Thyroid gland (tissue), 4 donors: ENCODE data around the gene TBC1D22A.

ENCODE experiments used
- POLR2A ChIP-seq, 2 donors: fragments of 450-650 bp; IDR thresholded peaks; one replicate each; pipeline ENCODE4 v1.6.1; 2017; ENCODE audit warnings: antibody characterized with exemption in 2 of 2, mild to moderate bottlenecking in 2 of 2, moderate library complexity in 1 of 2
- TF ChIP-seq, protein P1 (sequence below), 6 experiments: fragments of 200-600 bp in 3 of 6; fragments of 450-650 bp in 3 of 6; sonication (generic) in 3 of 6; IDR thresholded peaks; one replicate each; pipeline ENCODE4 v1.5.1; 2016 to 2019; ENCODE audit warnings: antibody characterized with exemption in 6 of 6, mild to moderate bottlenecking in 2 of 6, inconsistent platforms in 1 of 6, moderate library complexity in 1 of 6

GRCh38 chr22:46982635-46983034 lies 220.2 kb downstream of the TBC1D22A start:
- TF ChIP-seq, protein P1, sequence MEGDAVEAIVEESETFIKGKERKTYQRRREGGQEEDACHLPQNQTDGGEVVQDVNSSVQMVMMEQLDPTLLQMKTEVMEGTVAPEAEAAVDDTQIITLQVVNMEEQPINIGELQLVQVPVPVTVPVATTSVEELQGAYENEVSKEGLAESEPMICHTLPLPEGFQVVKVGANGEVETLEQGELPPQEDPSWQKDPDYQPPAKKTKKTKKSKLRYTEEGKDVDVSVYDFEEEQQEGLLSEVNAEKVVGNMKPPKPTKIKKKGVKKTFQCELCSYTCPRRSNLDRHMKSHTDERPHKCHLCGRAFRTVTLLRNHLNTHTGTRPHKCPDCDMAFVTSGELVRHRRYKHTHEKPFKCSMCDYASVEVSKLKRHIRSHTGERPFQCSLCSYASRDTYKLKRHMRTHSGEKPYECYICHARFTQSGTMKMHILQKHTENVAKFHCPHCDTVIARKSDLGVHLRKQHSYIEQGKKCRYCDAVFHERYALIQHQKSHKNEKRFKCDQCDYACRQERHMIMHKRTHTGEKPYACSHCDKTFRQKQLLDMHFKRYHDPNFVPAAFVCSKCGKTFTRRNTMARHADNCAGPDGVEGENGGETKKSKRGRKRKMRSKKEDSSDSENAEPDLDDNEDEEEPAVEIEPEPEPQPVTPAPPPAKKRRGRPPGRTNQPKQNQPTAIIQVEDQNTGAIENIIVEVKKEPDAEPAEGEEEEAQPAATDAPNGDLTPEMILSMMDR (IDR thresholded peaks at IDR 0.05): no peak
- TF ChIP-seq POLR2A (IDR thresholded peaks at IDR 0.05): no peak
